Heart right ventricle (tissue), 16 donors: ENCODE measurements around the gene DMRTA2. TPM values are rescaled to one million over a fixed set of nuclear protein-coding genes. Genes with fewer than 3 reads are reported as not detected.

Source experiments
- ATAC-seq, 8 donors: fragments of 200-7000 bp; cut with Tn5 transposase; one replicate each; pipeline ENCODE4 v1.9.1; 2020; ENCODE audit warnings: mild to moderate bottlenecking in 8 of 8, moderate library complexity in 8 of 8, moderate number of reproducible peaks in 1 of 8
- DNase-seq, 2 donors: peaks; one replicate each; pipeline ENCODE4 v3.0.0-alpha.2; 2020
- H3K27ac ChIP-seq, 10 donors: fragments of 200-600 bp; sonication (generic) in 2 of 10; one replicate each; pipeline versions ENCODE4 v1.5.0 to v1.8.0; 2020 to 2022; ENCODE audit warnings: mild to moderate bottlenecking in 3 of 10
- H3K27me3 ChIP-seq, 7 donors: fragments of 200-600 bp; one replicate each; pipeline ENCODE4 v1.8.0; 2021 to 2022; ENCODE audit warnings: mild to moderate bottlenecking in 2 of 7
- H3K36me3 ChIP-seq, 9 donors: fragments of 200-600 bp; sonication (generic) in 1 of 9; one replicate each; pipeline versions ENCODE4 v1.5.0 to v1.8.0; 2020 to 2022; ENCODE audit warnings: mild to moderate bottlenecking in 2 of 9
- H3K4me1 ChIP-seq, 9 donors: fragments of 200-600 bp; sonication (generic) in 1 of 9; one replicate each; pipeline versions ENCODE4 v1.5.0 to v1.8.0; 2020 to 2022; ENCODE audit warnings: mild to moderate bottlenecking in 4 of 9
- H3K4me3 ChIP-seq, 10 donors: fragments of 200-600 bp; sonication (generic) in 2 of 10; one replicate each; pipeline versions ENCODE4 v1.5.0 to v1.8.0; 2020 to 2022; ENCODE audit warnings: mild to moderate bottlenecking in 7 of 10, moderate library complexity in 2 of 10
- H3K9me3 ChIP-seq, 11 donors: fragments of 200-600 bp in 10 of 11; sonication (generic) in 2 of 11; one replicate each; pipeline versions ENCODE4 v1.5.0 to v1.8.0; 2013 to 2022; ENCODE audit warnings: mild to moderate bottlenecking in 2 of 11, control low read depth in 1 of 11, moderate library complexity in 1 of 11
- CTCF ChIP-seq, 9 donors: fragments of 200-600 bp; sonication (generic) in 2 of 9; IDR thresholded peaks; one replicate each; pipeline versions ENCODE4 v1.5.0 to v1.8.0; 2021 to 2022; ENCODE audit warnings: antibody characterized with exemption in 9 of 9, mild to moderate bottlenecking in 5 of 9, moderate library complexity in 1 of 9
- WGBS, 2 donors: extraction: QIAGEN DNeasy Blood & Tissue Kit; methylation state at CpG; one replicate each; pipeline ENCODE4 v1.1.7; 2013; ENCODE audit warnings: inconsistent platforms in 1 of 2; 5-methylcytosine and 5-hydroxymethylcytosine counted together
- intact Hi-C, 10 donors: fragments of 100-400 bp; cut with DNase I; formaldehyde crosslinking; loops; one replicate each; pipeline versions ENCODE4 v1.11.1 to v1.14.2; 2022
- polyA plus RNA-seq, 2 donors: library from polyadenylated mRNA; stranded (reverse); fragments of 200-250 nt; gene quantifications; one replicate each; pipeline ENCODE4 v1.2.3, GENCODE V29; 2013
- total RNA-seq, 10 donors: library from RNA; stranded (reverse); fragmentation: NEBNext Ultra II Directional in 3 of 10; extraction: Animal tissue kit (Norgen Biotek cat#: 25700) in 3 of 10; gene quantifications; one replicate each; pipeline versions ENCODE4 v1.2.1 to v1.2.4, GENCODE V29; 2021 to 2023
- donor health status: Arrhythmogenic right ventricular cardiomyopathy.
- donor health status: ischemic (EF 13 %, LVEDD 7.1; RV severe dilation, severe dysfunction).
- donor health status: healthy with polysubstance abuse.
- donor health status: DM: no; HTN: yes; CAD: no.
- donor health status: DM: no; HTN: no; CAD: no.
- donor health status: ischemic (EF 25% LVEDD 6.9; RV normal size, moderate dysfunction).
- donor health status: ischemic (EF 25% LVEDD 5.7; RV mildly dilated, moderate dysfunction).
- donor health status: healthy.
- donor health status: DM: yes; HTN: yes; CAD: no.
- donor health status: Ischemic cardiomyopathy.
- donor health status: ischemic (EF 35%, LVEDD 5.7; RV mildly dilated, moderate dysfunction).
- donor health status: nonischemic (EF 11% LVEDD 7.7; RV severe dilation, severe dysfunction).
- donor health status: DM: yes; HTN: yes; CAD: no.
- donor health status: PGD.
- donor health status: ischemic (EF 29% LVEDD 5.4; RV normal size, mild dysfunction).
- donor health status: nonischemic (EF 23%, LVEDD 6.1; RV moderate dilation, normal function).

DMRTA2 gene
- total and polyA plus RNA-seq, 12 donors, result 0.09 TPM; not detected in 10

GRCh38 chr1:50424045-50424883 lies 1.0 kb upstream of the DMRTA2 start:
- Histone ChIP-seq H3K4me3 (peak overlapping the region in 9 of 10 donors; percentile 10 to 52 (median 39)), H3K27me3 (peaks cover 93 to 100% (median 100%) of the 10 kb centered on the region in 7 donors), H3K27ac (no peak overlapping the region), H3K4me1 (peaks cover 19 to 70% (median 52%) of the 10 kb centered on the region in 9 donors), H3K9me3 (no peaks in the 10 kb centered on the region), H3K36me3 (no peaks in the 10 kb centered on the region)
- intact Hi-C loops, result no loop called here
- 3 to 5% methylated on average over 35 of the region's 35 CpGs for WGBS, 2 donors
- no peak for TF ChIP-seq CTCF (IDR thresholded peaks at IDR 0.05)
- ATAC-seq (no peak), DNase-seq (no peak)

GRCh38 chr1:50423670-50424000 lies 392 bp upstream of the DMRTA2 start:
- H3K9me3 ChIP-seq, result no peaks in the 10 kb centered on the region
- H3K36me3 ChIP-seq, result no peaks in the 10 kb centered on the region
- intact Hi-C loops, result no loop called here
- no peak for TF ChIP-seq CTCF (IDR thresholded peaks at IDR 0.05)
- DNase-seq (no peak), ATAC-seq (peak in 2 of 8 donors; percentile 13 to 38)
- H3K4me1 ChIP-seq, result peaks cover 20 to 73% (median 56%) of the 10 kb centered on the region in 9 donors
- H3K27ac ChIP-seq, result no peak overlapping the region
- WGBS, 2 donors, result 1% methylated on average over 23 of the region's 23 CpGs
- H3K4me3 ChIP-seq, result peak overlapping the region in 9 of 10 donors; percentile 10 to 52 (median 39)
- peaks cover 92 to 100% (median 99%) of the 10 kb centered on the region in 7 donors for H3K27me3 ChIP-seq

- H3K27me3 ChIP-seq, result peaks cover 86 to 100% (median 99%) of the 10 kb centered on the region in 7 donors
- no peaks in the 10 kb centered on the region for H3K9me3 ChIP-seq
- H3K36me3 ChIP-seq, result no peaks in the 10 kb centered on the region
- peak overlapping the region in 8 of 10 donors; percentile 10 to 52 (median 38) for H3K4me3 ChIP-seq
- WGBS, 2 donors, result 1 to 7% methylated on average over 21 of the region's 21 CpGs
- DNase-seq (no peak), ATAC-seq (no peak)
- intact Hi-C loops, result no loop called here
- no peak overlapping the region for H3K27ac ChIP-seq
- H3K4me1 ChIP-seq, result peaks cover 22 to 79% (median 62%) of the 10 kb centered on the region in 9 donors
- no peak for TF ChIP-seq CTCF (IDR thresholded peaks at IDR 0.05)
Observed at GRCh38 chr1:50422675-50422945, 633 bp downstream of the DMRTA2 start.

- H3K4me3 ChIP-seq, result no peak overlapping the region
- ATAC-seq (no peak), DNase-seq (no peak)
- peaks cover 22 to 79% (median 61%) of the 10 kb centered on the region in 9 donors for H3K4me1 ChIP-seq
- H3K36me3 ChIP-seq, result no peaks in the 10 kb centered on the region
- WGBS, 2 donors, result 16 to 18% methylated on average over 27 of the region's 27 CpGs
- no peak for TF ChIP-seq CTCF (IDR thresholded peaks at IDR 0.05)
- H3K27me3 ChIP-seq, result peaks cover 86 to 100% (median 99%) of the 10 kb centered on the region in 7 donors
- no peaks in the 10 kb centered on the region for H3K9me3 ChIP-seq
- H3K27ac ChIP-seq, result no peak overlapping the region
- intact Hi-C loops, result no loop called here
Observed at GRCh38 chr1:50421768-50422674, 1.2 kb downstream of the DMRTA2 start.
